Mucosa of stomach (tissue), 1 donor: ENCODE measurements around the gene BRINP3.

Experiments used
- H3K27me3 ChIP-seq: one replicate; pipeline ENCODE4 v1.7.0; 2013; ENCODE audit warnings: mild to moderate bottlenecking, low read length; ENCODE audit not compliant: control insufficient read depth, insufficient read depth
- H3K36me3 ChIP-seq: one replicate; pipeline ENCODE4 v1.7.0; 2013; ENCODE audit warnings: low read length; ENCODE audit not compliant: control insufficient read depth, insufficient read depth
- H3K4me1 ChIP-seq: one replicate; pipeline ENCODE4 v1.7.0; 2013; ENCODE audit warnings: mild to moderate bottlenecking, low read length; ENCODE audit not compliant: control insufficient read depth, insufficient read depth
- H3K4me3 ChIP-seq: one replicate; pipeline ENCODE4 v1.7.0; 2013; ENCODE audit warnings: low read length
- H3K9ac ChIP-seq: one replicate; pipeline ENCODE4 v1.7.0; 2013; ENCODE audit warnings: mild to moderate bottlenecking, low read length, moderate library complexity
- H3K9me3 ChIP-seq: one replicate; pipeline ENCODE4 v1.7.0; 2013; ENCODE audit warnings: mild to moderate bottlenecking, low read length, moderate library complexity; ENCODE audit not compliant: control insufficient read depth
- donor health status: Pancreatic carcinoma.

BRINP3 gene

GRCh38 chr1:190439447-190439846 is 38.2 kb downstream of the BRINP3 start:
- no peaks in the 10 kb centered on the region for H3K9me3 ChIP-seq
- H3K36me3 ChIP-seq = no peaks in the 10 kb centered on the region
- no peaks in the 10 kb centered on the region for H3K4me1 ChIP-seq
- H3K4me3 ChIP-seq = no peak overlapping the region
- H3K27me3 ChIP-seq = no peaks in the 10 kb centered on the region
- no peak overlapping the region for H3K9ac ChIP-seq

GRCh38 chr1:190436615-190437014 is 41.0 kb downstream of the BRINP3 start:
- no peak overlapping the region for H3K4me3 ChIP-seq
- no peaks in the 10 kb centered on the region for H3K4me1 ChIP-seq

GRCh38 chr1:190429932-190430331 is 47.7 kb downstream of the BRINP3 start:
- Histone ChIP-seq H3K36me3 (no peaks in the 10 kb centered on the region), H3K4me1 (no peaks in the 10 kb centered on the region), H3K9me3 (no peaks in the 10 kb centered on the region), H3K27me3 (no peaks in the 10 kb centered on the region), H3K9ac (no peak overlapping the region), H3K4me3 (no peak overlapping the region)

More at GRCh38 chr1:190436615-190437014, 41.0 kb downstream of the BRINP3 start:
- H3K9me3 ChIP-seq = no peaks in the 10 kb centered on the region
- H3K9ac ChIP-seq = no peak overlapping the region
- H3K27me3 ChIP-seq = no peaks in the 10 kb centered on the region
- no peaks in the 10 kb centered on the region for H3K36me3 ChIP-seq

GRCh38 chr1:190429141-190429540 is 48.5 kb downstream of the BRINP3 start:
- H3K27me3 ChIP-seq = no peaks in the 10 kb centered on the region
- no peaks in the 10 kb centered on the region for H3K4me1 ChIP-seq
- no peaks in the 10 kb centered on the region for H3K36me3 ChIP-seq
- no peaks in the 10 kb centered on the region for H3K9me3 ChIP-seq
- H3K9ac ChIP-seq = no peak overlapping the region
- no peak overlapping the region for H3K4me3 ChIP-seq

- Histone ChIP-seq H3K9ac (no peak overlapping the region), H3K9me3 (no peaks in the 10 kb centered on the region), H3K36me3 (no peaks in the 10 kb centered on the region), H3K4me1 (no peaks in the 10 kb centered on the region), H3K27me3 (no peaks in the 10 kb centered on the region), H3K4me3 (no peak overlapping the region)
These were observed 61.4 kb downstream of the BRINP3 start for GRCh38 chr1:190416239-190416638.

GRCh38 chr1:190413142-190413541 is 64.5 kb downstream of the BRINP3 start:
- no peak overlapping the region for H3K9ac ChIP-seq
- H3K4me3 ChIP-seq = no peak overlapping the region
- no peaks in the 10 kb centered on the region for H3K36me3 ChIP-seq
- H3K27me3 ChIP-seq = no peaks in the 10 kb centered on the region
- no peaks in the 10 kb centered on the region for H3K4me1 ChIP-seq
- H3K9me3 ChIP-seq = no peaks in the 10 kb centered on the region

GRCh38 chr1:190403402-190403801 is 74.3 kb downstream of the BRINP3 start:
- H3K36me3 ChIP-seq = no peaks in the 10 kb centered on the region
- H3K4me3 ChIP-seq = no peak overlapping the region
- no peaks in the 10 kb centered on the region for H3K4me1 ChIP-seq
- no peaks in the 10 kb centered on the region for H3K27me3 ChIP-seq
- no peak overlapping the region for H3K9ac ChIP-seq
- H3K9me3 ChIP-seq = no peaks in the 10 kb centered on the region

GRCh38 chr1:190399233-190399632 is 78.4 kb downstream of the BRINP3 start:
- Histone ChIP-seq H3K4me3 (no peak overlapping the region), H3K9ac (no peak overlapping the region), H3K9me3 (no peaks in the 10 kb centered on the region), H3K27me3 (no peaks in the 10 kb centered on the region), H3K4me1 (no peaks in the 10 kb centered on the region), H3K36me3 (no peaks in the 10 kb centered on the region)

GRCh38 chr1:190391582-190391981 is 86.1 kb downstream of the BRINP3 start:
- Histone ChIP-seq H3K9ac (no peak overlapping the region), H3K4me3 (no peak overlapping the region), H3K27me3 (no peaks in the 10 kb centered on the region), H3K36me3 (no peaks in the 10 kb centered on the region), H3K9me3 (no peaks in the 10 kb centered on the region), H3K4me1 (no peaks in the 10 kb centered on the region)

GRCh38 chr1:190377991-190378390 is 99.7 kb downstream of the BRINP3 start:
- no peaks in the 10 kb centered on the region for H3K36me3 ChIP-seq
- no peaks in the 10 kb centered on the region for H3K27me3 ChIP-seq
- no peaks in the 10 kb centered on the region for H3K4me1 ChIP-seq
- no peak overlapping the region for H3K4me3 ChIP-seq
- no peaks in the 10 kb centered on the region for H3K9me3 ChIP-seq
- H3K9ac ChIP-seq = no peak overlapping the region

GRCh38 chr1:190377294-190377693 is 100.4 kb downstream of the BRINP3 start:
- Histone ChIP-seq H3K27me3 (no peaks in the 10 kb centered on the region), H3K4me3 (no peak overlapping the region), H3K4me1 (no peaks in the 10 kb centered on the region), H3K9me3 (no peaks in the 10 kb centered on the region), H3K36me3 (no peaks in the 10 kb centered on the region), H3K9ac (no peak overlapping the region)

- no peak overlapping the region for H3K4me3 ChIP-seq
- H3K9ac ChIP-seq = no peak overlapping the region
- no peaks in the 10 kb centered on the region for H3K9me3 ChIP-seq
- H3K4me1 ChIP-seq = no peaks in the 10 kb centered on the region
- no peaks in the 10 kb centered on the region for H3K27me3 ChIP-seq
- H3K36me3 ChIP-seq = no peaks in the 10 kb centered on the region
These were observed 101.6 kb downstream of the BRINP3 start for GRCh38 chr1:190376044-190376443.

- Histone ChIP-seq H3K27me3 (no peaks in the 10 kb centered on the region), H3K9ac (no peak overlapping the region)
These were observed 103.8 kb downstream of the BRINP3 start for GRCh38 chr1:190373705-190374336.

More at GRCh38 chr1:190373705-190374336, 103.8 kb downstream of the BRINP3 start:
- H3K4me3 ChIP-seq = no peak overlapping the region
- H3K36me3 ChIP-seq = no peaks in the 10 kb centered on the region
- H3K4me1 ChIP-seq = no peaks in the 10 kb centered on the region
- H3K9me3 ChIP-seq = no peaks in the 10 kb centered on the region
